K562 (cell line): ENCODE data around the gene VTA1.

Experiments
- CTCF ChIP-seq, 3 experiments: IDR thresholded peaks in 2 of 3; conservative IDR thresholded peaks in 1 of 3; 2 replicates each; pipeline ENCODE4 v1.5.1; 2011 to 2012; ENCODE audit warnings: low read length in 3 of 3, mild to moderate bottlenecking in 3 of 3, control low read depth in 2 of 3, improper control_type of control experiment in 1 of 3, inconsistent platforms in 1 of 3, low read depth in 1 of 3, mixed read lengths in 1 of 3, moderate library complexity in 1 of 3; ENCODE audit not compliant: insufficient read depth in 2 of 3
- DMBX1 ChIP-seq: fragments of 250-450 bp; sonication (Bioruptor Pico); IDR thresholded peaks from 2 replicates; pipeline ENCODE4 v1.8.0; 2022; ENCODE audit warnings: inconsistent platforms, mild to moderate bottlenecking, moderate library complexity, borderline replicate concordance
- GATAD2A ChIP-seq: fragments of 450-650 bp; IDR thresholded peaks from 2 replicates; pipeline ENCODE4 v1.6.1; 2017
- KLF6 ChIP-seq: fragments of 250-450 bp; sonication (Bioruptor Pico); IDR thresholded peaks from 2 replicates; pipeline ENCODE4 v1.4.0; 2020; ENCODE audit warnings: mild to moderate bottlenecking, moderate library complexity, borderline replicate concordance
- MEF2D ChIP-seq: conservative IDR thresholded peaks from 2 replicates; pipeline ENCODE4 v1.6.1; 2016; ENCODE audit warnings: low read depth, missing genetic modification characterization, missing compliant biosample characterization
- PRDM10 ChIP-seq: fragments of 450-650 bp; IDR thresholded peaks from 2 replicates; pipeline ENCODE4 v1.6.1; 2018; ENCODE audit not compliant: partially characterized antibody
- TAF1 ChIP-seq: IDR thresholded peaks from 2 replicates; pipeline ENCODE4 v1.6.1; 2011; ENCODE audit warnings: mild to moderate bottlenecking, low read length, moderate library complexity; ENCODE audit not compliant: insufficient read depth, control insufficient read depth, severe bottlenecking; ENCODE audit errors: extremely low read depth
- UBTF ChIP-seq, 2 experiments: IDR thresholded peaks; 2 replicates each; pipeline ENCODE4 v1.6.1; 2012; ENCODE audit warnings: improper control_type of control experiment in 2 of 2, low read depth in 2 of 2, low read length in 2 of 2, borderline replicate concordance in 1 of 2
- YY1 ChIP-seq, 3 experiments: IDR thresholded peaks; 2 replicates each; pipeline ENCODE4 v1.6.1; 2011; ENCODE audit warnings: low read length in 2 of 3, mild to moderate bottlenecking in 2 of 3, moderate library complexity in 2 of 3, borderline replicate concordance in 1 of 3, control low read depth in 1 of 3, low read depth in 1 of 3; ENCODE audit not compliant: insufficient read depth in 3 of 3, insufficient replicate concordance in 2 of 3, control insufficient read depth in 1 of 3, insufficient read length in 1 of 3; ENCODE audit errors: extremely low read depth in 1 of 3
- ZFX ChIP-seq: sonication (generic); formaldehyde crosslinking; IDR thresholded peaks from 2 replicates; pipeline ENCODE4 v1.8.0; 2022; ENCODE audit warnings: mild to moderate bottlenecking, missing genetic modification reagents, moderate library complexity
- ZNF311 ChIP-seq: fragments of 250-450 bp; sonication (Bioruptor Pico); IDR thresholded peaks from 2 replicates; pipeline ENCODE4 v1.4.0; 2020; ENCODE audit warnings: mild to moderate bottlenecking, moderate library complexity
- ZNF707 ChIP-seq: fragments of 250-450 bp; sonication (Bioruptor Pico); conservative IDR thresholded peaks from 2 replicates; pipeline ENCODE4 v1.8.0; 2022; ENCODE audit warnings: inconsistent platforms, mild to moderate bottlenecking, moderate library complexity
- ZNF740 ChIP-seq, 3 experiments: fragments of 200-800 bp in 1 of 3; sonication (Bioruptor generic) in 1 of 3; sonication (generic) in 1 of 3; formaldehyde crosslinking in 1 of 3; IDR thresholded peaks; 2 replicates each; pipeline versions ENCODE4 v1.6.1 to v1.8.0; 2016 to 2022; ENCODE audit warnings: mild to moderate bottlenecking in 2 of 3, missing compliant biosample characterization in 2 of 3, missing genetic modification characterization in 2 of 3, missing genetic modification reagents in 1 of 3

GRCh38 chr6:142251930-142252445 lies 104.9 kb downstream of the VTA1 start:
- TF ChIP-seq DMBX1 (CRISPR knock-in tag) (no peak), ZFX (CRISPR knock-in tag) (no peak), CTCF (IDR thresholded peaks at IDR 0.05 in 2 of 3, conservative IDR thresholded peaks at IDR 0.05 in 1 of 3; ENCODE audit: insufficient read depth in 2 of 3, low read depth in 1 of 3, low read length in 3 of 3) (no peak), ZNF311 (CRISPR knock-in tag) (no peak), ZNF707 (no peak), GATAD2A (no peak), MEF2D (tag) (no peak), UBTF (IDR thresholded peaks at IDR 0.05; ENCODE audit: borderline replicate concordance in 1 of 2, low read depth in 2 of 2, low read length in 2 of 2) (no peak), PRDM10 (no peak), TAF1 (no peak), KLF6 (CRISPR knock-in tag) (no peak), YY1 (IDR thresholded peaks at IDR 0.05; ENCODE audit: borderline replicate concordance in 1 of 3, control insufficient read depth in 1 of 3, extremely low read depth in 1 of 3, insufficient read depth in 3 of 3, insufficient read length in 1 of 3, insufficient replicate concordance in 2 of 3, low read depth in 1 of 3, low read length in 2 of 3) (no peak), ZNF740 (CRISPR knock-in tag; IDR thresholded peaks at IDR 0.05) (no peak), ZNF740 (tag; IDR thresholded peaks at IDR 0.05) (no peak)
